Measurements from ENCODE around the gene PDK1. TPM values are rescaled to one million over a fixed set of nuclear protein-coding genes. Genes with fewer than 3 reads are reported as not detected.
A peak's percentile ranks its signal among the peaks of the same experiment; 100 is the strongest.

Gene PDK1
- total RNA-seq, 1 donor from 2014 or later, result 51.2 TPM

DNA sequence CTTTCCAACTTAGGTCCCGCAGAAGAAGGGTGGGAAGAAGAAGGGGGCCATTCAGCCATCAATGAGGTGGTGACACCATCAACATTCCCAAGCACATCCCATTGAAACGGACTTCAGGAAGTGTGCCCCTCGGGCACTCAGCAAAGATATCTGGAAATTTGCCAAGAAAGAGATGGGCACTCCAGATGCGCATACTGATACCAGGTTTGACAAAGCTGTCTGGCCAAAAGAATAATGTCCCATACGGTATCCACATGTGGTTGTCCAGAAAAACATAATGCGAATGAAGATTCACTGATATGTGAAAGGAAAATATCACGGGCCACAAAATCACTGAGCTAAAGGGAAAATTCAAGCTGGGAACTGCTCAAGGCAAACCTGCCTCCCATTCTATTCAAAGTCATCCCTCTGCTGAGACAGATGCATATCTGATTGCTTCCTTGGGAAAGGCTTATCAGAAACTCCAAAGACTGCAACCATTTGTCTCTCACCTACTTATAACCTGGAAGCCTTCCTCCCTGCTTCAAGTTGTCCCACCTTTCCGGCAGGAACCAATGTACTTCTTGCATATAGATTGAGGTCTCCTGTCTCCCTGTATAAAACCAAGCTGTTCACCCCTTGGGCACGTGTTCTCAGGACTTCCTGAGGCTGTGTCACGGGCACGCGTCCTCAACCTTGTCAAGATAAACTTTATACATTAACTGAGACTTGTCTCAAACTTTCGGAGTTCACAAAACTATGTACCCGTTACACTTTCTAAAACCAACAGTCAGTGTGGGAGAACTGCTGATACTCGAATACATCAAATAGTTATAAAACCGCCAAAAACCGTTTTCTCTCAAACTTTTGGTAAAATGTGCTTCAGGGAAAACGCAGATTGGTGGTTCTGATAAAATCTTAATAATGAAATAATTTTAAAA, 1.3 kb upstream of the PDK1 start:
- intact Hi-C loops (cut with micrococcal nuclease), result no loop called here
- Histone ChIP-seq H3K9me3 (replicated peaks) (no peaks in the 10 kb centered on the region), H3K4me3 (peak overlapping the region; percentile 92), H3K27me3 (ENCODE audit: low read depth) (no peaks in the 10 kb centered on the region), H3K27ac (replicated peaks) (peak overlapping the region; percentile 97), H3K4me1 (peaks cover 41% of the 10 kb centered on the region), H3K36me3 (peaks cover 2% of the 10 kb centered on the region)
- DNase-seq, result no peak
- TF ChIP-seq, protein P1, sequence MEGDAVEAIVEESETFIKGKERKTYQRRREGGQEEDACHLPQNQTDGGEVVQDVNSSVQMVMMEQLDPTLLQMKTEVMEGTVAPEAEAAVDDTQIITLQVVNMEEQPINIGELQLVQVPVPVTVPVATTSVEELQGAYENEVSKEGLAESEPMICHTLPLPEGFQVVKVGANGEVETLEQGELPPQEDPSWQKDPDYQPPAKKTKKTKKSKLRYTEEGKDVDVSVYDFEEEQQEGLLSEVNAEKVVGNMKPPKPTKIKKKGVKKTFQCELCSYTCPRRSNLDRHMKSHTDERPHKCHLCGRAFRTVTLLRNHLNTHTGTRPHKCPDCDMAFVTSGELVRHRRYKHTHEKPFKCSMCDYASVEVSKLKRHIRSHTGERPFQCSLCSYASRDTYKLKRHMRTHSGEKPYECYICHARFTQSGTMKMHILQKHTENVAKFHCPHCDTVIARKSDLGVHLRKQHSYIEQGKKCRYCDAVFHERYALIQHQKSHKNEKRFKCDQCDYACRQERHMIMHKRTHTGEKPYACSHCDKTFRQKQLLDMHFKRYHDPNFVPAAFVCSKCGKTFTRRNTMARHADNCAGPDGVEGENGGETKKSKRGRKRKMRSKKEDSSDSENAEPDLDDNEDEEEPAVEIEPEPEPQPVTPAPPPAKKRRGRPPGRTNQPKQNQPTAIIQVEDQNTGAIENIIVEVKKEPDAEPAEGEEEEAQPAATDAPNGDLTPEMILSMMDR (IDR thresholded peaks at IDR 0.05; ENCODE audit: borderline replicate concordance), result no peak

DNA sequence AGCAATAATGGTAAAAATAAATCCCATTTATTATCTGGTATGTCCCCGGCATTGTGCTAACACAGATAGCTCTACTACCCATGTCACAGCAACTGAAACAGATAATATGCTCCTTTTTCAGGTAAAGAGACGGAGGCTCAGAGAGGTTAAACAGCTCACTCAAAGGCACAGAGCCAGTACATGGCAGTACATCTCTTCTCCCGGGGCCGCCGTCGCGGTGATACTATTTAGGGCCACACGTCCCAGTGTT, 693 bp upstream of the PDK1 start:
- TF ChIP-seq, protein P1 (IDR thresholded peaks at IDR 0.05; ENCODE audit: borderline replicate concordance), result no peak
- Histone ChIP-seq H3K4me3 (peak overlapping the region; percentile 92), H3K36me3 (peaks cover 8% of the 10 kb centered on the region), H3K9me3 (replicated peaks) (no peaks in the 10 kb centered on the region), H3K4me1 (peaks cover 41% of the 10 kb centered on the region), H3K27me3 (ENCODE audit: low read depth) (no peaks in the 10 kb centered on the region), H3K27ac (replicated peaks) (peak overlapping the region; percentile 97)
- no peak for DNase-seq
- intact Hi-C loops (cut with micrococcal nuclease), result no loop called here

DNA sequence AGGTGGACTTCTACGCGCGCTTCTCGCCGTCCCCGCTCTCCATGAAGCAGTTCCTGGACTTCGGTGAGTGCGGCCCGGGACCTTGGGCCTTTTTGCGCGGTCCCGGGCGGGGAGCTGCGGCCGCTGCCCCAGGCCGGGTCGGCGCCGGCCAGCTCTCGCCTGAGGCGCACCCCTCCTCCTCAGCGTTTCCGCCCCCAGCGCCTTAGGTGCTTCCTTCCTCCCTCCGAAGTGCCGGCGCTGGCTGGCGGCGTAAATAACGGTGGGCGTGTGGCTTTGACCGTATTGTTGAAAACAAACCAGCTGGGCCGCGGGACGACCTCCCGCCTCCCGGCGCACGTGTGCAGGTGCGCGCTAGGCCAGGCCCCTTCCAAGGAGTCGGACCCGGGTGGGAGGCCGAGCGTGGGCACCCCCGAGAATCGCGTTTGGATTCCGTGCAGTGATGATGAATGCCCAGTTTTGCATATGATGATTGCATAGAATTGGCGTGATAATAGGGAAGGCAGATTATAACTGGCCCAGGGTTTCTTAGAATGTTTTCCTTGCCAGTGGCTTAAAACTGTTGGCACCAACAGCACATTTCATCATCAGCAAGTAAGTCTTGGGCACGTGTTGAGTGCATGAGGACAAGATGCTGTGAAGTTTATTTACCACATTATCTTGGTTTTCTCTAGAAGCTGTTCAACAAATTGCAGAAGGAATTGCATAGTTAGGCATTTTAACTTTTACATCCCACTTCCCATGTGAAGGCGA, 569 bp downstream of the PDK1 start:
- Histone ChIP-seq H3K27ac (replicated peaks) (peak overlapping the region; percentile 97), H3K9me3 (replicated peaks) (no peaks in the 10 kb centered on the region), H3K27me3 (ENCODE audit: low read depth) (no peaks in the 10 kb centered on the region), H3K4me3 (peak overlapping the region; percentile 92), H3K4me1 (peaks cover 37% of the 10 kb centered on the region), H3K36me3 (peaks cover 10% of the 10 kb centered on the region)
- intact Hi-C loops (cut with micrococcal nuclease), result no loop called here
- TF ChIP-seq, protein P1 (IDR thresholded peaks at IDR 0.05; ENCODE audit: borderline replicate concordance), result no peak
- DNase-seq, result peak; percentile 57

DNA sequence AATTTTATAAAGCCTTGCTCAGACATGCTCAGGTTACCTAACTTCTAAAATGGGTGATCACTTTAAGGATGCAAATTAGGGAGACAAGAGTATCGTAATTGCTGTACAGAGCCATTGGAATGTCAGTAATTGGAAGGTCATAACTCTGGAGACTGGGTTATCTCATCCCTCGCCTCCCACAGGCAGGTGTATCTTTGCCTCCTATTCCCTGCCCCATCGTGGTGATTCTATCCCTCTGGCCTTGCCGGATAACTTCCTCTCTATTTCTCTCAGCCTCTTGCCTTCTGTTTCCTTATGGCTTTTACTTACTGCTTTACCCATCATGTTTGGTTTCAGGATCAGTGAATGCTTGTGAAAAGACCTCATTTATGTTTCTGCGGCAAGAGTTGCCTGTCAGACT, 2.5 kb downstream of the PDK1 start:
- no peak overlapping the region for H3K4me3 ChIP-seq
- H3K4me1 ChIP-seq, result peaks cover 36% of the 10 kb centered on the region
- no peaks in the 10 kb centered on the region for H3K27me3 ChIP-seq (ENCODE audit: low read depth)
- no peaks in the 10 kb centered on the region for H3K9me3 ChIP-seq (replicated peaks)
- no peak for DNase-seq
- no peak overlapping the region for H3K27ac ChIP-seq (replicated peaks)
- TF ChIP-seq, protein P1 (IDR thresholded peaks at IDR 0.05; ENCODE audit: borderline replicate concordance), result no peak
- H3K36me3 ChIP-seq, result peaks cover 18% of the 10 kb centered on the region
- intact Hi-C loops (cut with micrococcal nuclease), result no loop called here

DNA sequence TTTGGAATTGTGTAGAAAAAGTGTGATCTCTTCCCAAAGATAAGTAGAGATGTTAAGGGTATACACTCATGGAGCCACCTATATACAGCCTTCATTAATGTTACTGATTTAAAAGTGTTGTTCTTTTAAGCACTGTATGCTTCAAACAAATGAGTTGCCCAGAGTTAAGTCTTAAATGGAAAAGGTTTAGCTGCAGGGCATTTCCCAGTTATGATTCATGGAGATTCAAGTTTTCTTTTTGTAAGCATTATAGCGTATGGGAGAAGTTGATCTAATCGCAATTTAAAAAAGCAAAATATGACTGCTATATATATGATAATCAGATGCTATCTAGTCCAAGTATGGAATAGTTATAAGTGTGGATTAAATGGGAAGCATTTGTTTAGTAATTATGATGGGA, 4.8 kb downstream of the PDK1 start:
- Histone ChIP-seq H3K4me1 (peaks cover 26% of the 10 kb centered on the region), H3K36me3 (peaks cover 35% of the 10 kb centered on the region), H3K9me3 (replicated peaks) (no peaks in the 10 kb centered on the region), H3K27me3 (ENCODE audit: low read depth) (no peaks in the 10 kb centered on the region), H3K4me3 (no peak overlapping the region), H3K27ac (replicated peaks) (no peak overlapping the region)
- intact Hi-C loops (cut with micrococcal nuclease), result no loop called here
- no peak for DNase-seq
- TF ChIP-seq, protein P1 (IDR thresholded peaks at IDR 0.05; ENCODE audit: borderline replicate concordance), result no peak
